Mesothelial cell of epicardium (in vitro differentiated cells): ENCODE measurements around the gene CMIP. TPM values are rescaled to one million over a fixed set of nuclear protein-coding genes. Genes with fewer than 3 reads are reported as not detected.

Source experiments
- DNase-seq, 2 experiments: peaks; one replicate each; pipeline ENCODE4 v3.0.0; 2021; ENCODE audit warnings: low spot score in 2 of 2; ENCODE audit not compliant: unreplicated experiment in 2 of 2
- H3K27ac Mint-ChIP-seq: 2 replicates; pipeline ENCODE4 v1.8.0; 2021; ENCODE audit warnings: mixed read lengths
- H3K27me3 Mint-ChIP-seq: 2 replicates; pipeline ENCODE4 v1.8.0; 2021; ENCODE audit warnings: low read depth, mixed read lengths
- H3K36me3 Mint-ChIP-seq: 2 replicates; pipeline ENCODE4 v1.8.0; 2021; ENCODE audit warnings: mixed read lengths
- H3K4me1 Mint-ChIP-seq: 2 replicates; pipeline ENCODE4 v1.8.0; 2021; ENCODE audit warnings: mixed read lengths
- H3K4me3 Mint-ChIP-seq: 2 replicates; pipeline ENCODE4 v1.8.0; 2021; ENCODE audit warnings: mild to moderate bottlenecking, moderate library complexity, mixed read lengths
- H3K9me3 Mint-ChIP-seq: 2 replicates; pipeline ENCODE4 v1.8.0; 2021; ENCODE audit warnings: mixed read lengths
- total RNA-seq: library from RNA; stranded (reverse); gene quantifications from 3 replicates; pipeline ENCODE4 v1.2.1, GENCODE V29; 2021
- TF ChIP-seq, protein P1 (sequence below): fragments of 200-600 bp; sonication (generic); IDR thresholded peaks from one replicate; pipeline ENCODE4 v1.5.0; 2021; ENCODE audit warnings: antibody characterized with exemption; ENCODE audit not compliant: unreplicated experiment

Gene CMIP
- total RNA-seq, 1 donor from 2014 or later = 71.0 TPM

GRCh38 chr16:81458827-81459598, 14.4 kb downstream of the CMIP start:
- no peak for DNase-seq
- TF ChIP-seq, protein P1, sequence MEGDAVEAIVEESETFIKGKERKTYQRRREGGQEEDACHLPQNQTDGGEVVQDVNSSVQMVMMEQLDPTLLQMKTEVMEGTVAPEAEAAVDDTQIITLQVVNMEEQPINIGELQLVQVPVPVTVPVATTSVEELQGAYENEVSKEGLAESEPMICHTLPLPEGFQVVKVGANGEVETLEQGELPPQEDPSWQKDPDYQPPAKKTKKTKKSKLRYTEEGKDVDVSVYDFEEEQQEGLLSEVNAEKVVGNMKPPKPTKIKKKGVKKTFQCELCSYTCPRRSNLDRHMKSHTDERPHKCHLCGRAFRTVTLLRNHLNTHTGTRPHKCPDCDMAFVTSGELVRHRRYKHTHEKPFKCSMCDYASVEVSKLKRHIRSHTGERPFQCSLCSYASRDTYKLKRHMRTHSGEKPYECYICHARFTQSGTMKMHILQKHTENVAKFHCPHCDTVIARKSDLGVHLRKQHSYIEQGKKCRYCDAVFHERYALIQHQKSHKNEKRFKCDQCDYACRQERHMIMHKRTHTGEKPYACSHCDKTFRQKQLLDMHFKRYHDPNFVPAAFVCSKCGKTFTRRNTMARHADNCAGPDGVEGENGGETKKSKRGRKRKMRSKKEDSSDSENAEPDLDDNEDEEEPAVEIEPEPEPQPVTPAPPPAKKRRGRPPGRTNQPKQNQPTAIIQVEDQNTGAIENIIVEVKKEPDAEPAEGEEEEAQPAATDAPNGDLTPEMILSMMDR = no peak
- H3K36me3 Mint-ChIP-seq = peaks cover 8% of the 10 kb centered on the region
- H3K4me1 Mint-ChIP-seq = peaks cover 10% of the 10 kb centered on the region
- H3K27me3 Mint-ChIP-seq = no peaks in the 10 kb centered on the region
- no peak overlapping the region for H3K27ac Mint-ChIP-seq
- H3K4me3 Mint-ChIP-seq = no peak overlapping the region
- no peaks in the 10 kb centered on the region for H3K9me3 Mint-ChIP-seq

DNA sequence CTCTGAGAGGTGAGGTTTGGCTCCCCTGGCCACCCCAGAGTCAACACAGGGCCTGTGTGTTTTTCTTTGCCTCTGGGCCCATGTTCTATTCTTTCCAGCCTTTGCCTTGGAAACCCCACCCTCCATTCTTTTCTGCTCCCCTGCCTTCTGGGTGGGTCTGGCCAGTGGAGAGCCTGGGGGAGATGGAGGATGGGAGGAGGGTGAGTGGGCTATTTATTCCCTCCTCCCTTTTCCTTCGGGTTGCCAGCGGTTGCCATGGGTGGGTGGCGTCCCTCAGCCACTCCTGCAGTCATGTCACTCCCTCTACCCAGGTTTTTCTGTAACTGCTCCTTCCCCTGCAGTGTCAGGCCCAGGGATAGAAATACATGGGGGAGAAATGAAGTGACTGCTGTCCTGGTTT, 15.5 kb downstream of the CMIP start:
- Mint-ChIP-seq H3K4me3 (no peak overlapping the region), H3K4me1 (peaks cover 10% of the 10 kb centered on the region), H3K9me3 (no peaks in the 10 kb centered on the region), H3K36me3 (peaks cover 14% of the 10 kb centered on the region), H3K27me3 (no peaks in the 10 kb centered on the region), H3K27ac (no peak overlapping the region)
- no peak for DNase-seq
- TF ChIP-seq, protein P1 = no peak

DNA sequence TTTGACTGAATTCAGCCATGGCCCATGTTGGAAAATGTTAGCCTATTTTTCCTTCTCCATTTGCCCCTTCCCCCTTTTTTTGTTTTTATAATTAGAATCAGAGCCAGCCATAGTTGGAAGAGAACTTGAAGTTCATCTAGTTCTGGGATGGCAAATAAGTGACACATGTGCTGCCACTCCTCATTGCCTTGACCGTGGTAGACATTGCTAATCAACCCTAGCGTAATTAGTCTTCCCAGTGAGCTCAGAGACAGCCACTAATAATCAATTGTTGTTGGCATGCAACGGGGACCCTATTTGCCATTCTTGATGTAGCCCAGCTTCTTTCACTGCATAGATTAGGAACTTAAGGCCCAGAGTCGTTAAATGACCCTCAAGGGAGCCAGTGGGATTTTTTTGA, 16.6 kb downstream of the CMIP start:
- H3K27me3 Mint-ChIP-seq = no peaks in the 10 kb centered on the region
- H3K4me3 Mint-ChIP-seq = no peak overlapping the region
- H3K36me3 Mint-ChIP-seq = peaks cover 14% of the 10 kb centered on the region
- H3K4me1 Mint-ChIP-seq = peaks cover 10% of the 10 kb centered on the region
- no peaks in the 10 kb centered on the region for H3K9me3 Mint-ChIP-seq
- no peak overlapping the region for H3K27ac Mint-ChIP-seq
- no peak for DNase-seq
- TF ChIP-seq, protein P1 = no peak

DNA sequence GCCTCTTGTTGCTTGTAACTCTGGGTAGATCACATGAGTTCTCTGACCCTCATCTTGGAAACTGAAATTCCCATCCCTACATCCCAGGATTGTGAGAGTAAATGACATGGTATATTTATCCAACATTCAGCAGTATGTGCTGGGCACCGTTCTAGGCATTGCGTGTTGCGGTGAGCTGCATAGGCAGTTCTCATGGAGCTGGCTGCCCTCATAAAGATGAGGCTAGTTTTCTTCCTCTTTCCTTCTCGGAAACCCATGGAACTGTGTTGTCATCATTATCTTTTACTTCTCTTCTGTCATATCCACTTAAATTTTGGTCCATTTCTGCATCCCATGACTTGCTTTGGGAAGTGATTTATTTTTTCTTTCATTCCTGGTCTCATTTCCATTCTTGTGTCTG, 17.2 kb downstream of the CMIP start:
- TF ChIP-seq, protein P1 = no peak
- no peak overlapping the region for H3K27ac Mint-ChIP-seq
- H3K4me1 Mint-ChIP-seq = peaks cover 10% of the 10 kb centered on the region

DNA sequence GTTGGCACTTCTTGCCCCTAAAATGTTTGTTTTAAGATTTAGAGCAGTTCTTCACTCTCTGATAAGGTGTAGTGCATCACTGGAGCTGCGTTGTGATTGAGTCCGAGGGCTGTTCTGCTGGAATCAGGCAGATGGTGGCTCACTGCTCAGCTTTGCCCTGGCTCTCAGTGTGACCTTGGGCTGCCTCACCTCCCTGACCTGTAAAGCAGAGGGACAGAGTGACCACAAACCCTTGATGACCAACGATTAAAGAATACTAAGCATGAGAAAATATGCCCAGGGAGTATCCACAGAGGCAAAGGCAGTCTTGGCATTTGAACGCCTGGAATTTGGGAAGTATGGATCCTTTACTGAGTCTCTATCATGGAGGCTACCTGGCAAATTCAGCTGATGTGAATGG, 18.1 kb downstream of the CMIP start:
- no peak for DNase-seq
- Mint-ChIP-seq H3K4me1 (peaks cover 3% of the 10 kb centered on the region), H3K9me3 (no peaks in the 10 kb centered on the region), H3K4me3 (no peak overlapping the region), H3K36me3 (peaks cover 10% of the 10 kb centered on the region), H3K27ac (peak overlapping the region; percentile 26), H3K27me3 (no peaks in the 10 kb centered on the region)
- TF ChIP-seq, protein P1 = no peak

More for the DNA sequence above, 17.2 kb downstream of the CMIP start:
- peaks cover 14% of the 10 kb centered on the region for H3K36me3 Mint-ChIP-seq
- no peaks in the 10 kb centered on the region for H3K9me3 Mint-ChIP-seq
- DNase-seq = no peak
- H3K4me3 Mint-ChIP-seq = no peak overlapping the region
- no peaks in the 10 kb centered on the region for H3K27me3 Mint-ChIP-seq
